B cell (primary cell): ENCODE results near the gene ABCD2. TPM values are rescaled to one million over a fixed set of nuclear protein-coding genes. Genes with fewer than 3 reads are reported as not detected.
"Not testable (repeated sequence)": the region's sequence is repeated elsewhere in the genome, so short reads cannot be mapped to it uniquely, and the experiment has no call there.

Experiments
- ATAC-seq: fragments of 200-7000 bp; cut with Tn5 transposase; one replicate; pipeline ENCODE4 v1.10.0; 2021; ENCODE audit warnings: low read depth, mild to moderate bottlenecking, moderate number of reproducible peaks, moderate library complexity
- CTCF ChIA-PET: fragments of 350-600 bp; sonication (Branson Sonifier 250); formaldehyde crosslinking; loops from one replicate; lab custom pipeline; 2021; ENCODE audit warnings: antibody characterized with exemption, inconsistent platforms; lab: Charles Lee
- POLR2A ChIA-PET: fragments of 350-600 bp; sonication (Branson Sonifier 250); formaldehyde crosslinking; loops from one replicate; lab custom pipeline; 2021; ENCODE audit warnings: antibody characterized with exemption; lab: Charles Lee
- DNase-seq: peaks from one replicate; pipeline ENCODE4 v3.0.0; 2013
- H2AFZ ChIP-seq: 2 replicates; pipeline ENCODE4 v1.6.1; 2012; ENCODE audit warnings: mild to moderate bottlenecking, low read depth, low read length; ENCODE audit not compliant: insufficient read depth, poor library complexity, severe bottlenecking
- H3K27ac ChIP-seq, 2 donors: 1 replicate in 1 of 2; 2 replicates in 1 of 2; pipeline ENCODE4 v1.5.1; 2012 to 2013; ENCODE audit warnings: low read length in 2 of 2, mild to moderate bottlenecking in 2 of 2, moderate library complexity in 1 of 2
- H3K27me3 ChIP-seq, 4 experiments: fragments of 200-600 bp in 1 of 4; sonication (generic) in 1 of 4; replicated peaks in 1 of 4; 1 replicate in 2 of 4; 2 replicates in 2 of 4; pipeline versions ENCODE4 v1.6.1 to v1.7.0; 2013 to 2016; ENCODE audit warnings: low read length in 3 of 4, mild to moderate bottlenecking in 2 of 4, mixed read lengths in 1 of 4, moderate library complexity in 1 of 4; ENCODE audit not compliant: insufficient read depth in 4 of 4, control insufficient read depth in 3 of 4; ENCODE audit errors: control extremely low read depth in 1 of 4
- H3K36me3 ChIP-seq, 2 experiments: replicated peaks in 1 of 2; 1 replicate in 1 of 2; 2 replicates in 1 of 2; pipeline versions ENCODE4 v1.6.1 to v1.7.1; 2013; ENCODE audit warnings: low read length in 1 of 2; ENCODE audit not compliant: insufficient read depth in 2 of 2, control insufficient read depth in 1 of 2; ENCODE audit errors: control extremely low read depth in 1 of 2, extremely low read depth in 1 of 2
- H3K4me1 ChIP-seq, 2 donors: fragments of 200-600 bp in 1 of 2; sonication (generic) in 1 of 2; 1 replicate in 1 of 2; 2 replicates in 1 of 2; pipeline versions ENCODE4 v1.5.1 to v1.6.1; 2013 to 2017; ENCODE audit warnings: low read length in 2 of 2; ENCODE audit not compliant: control insufficient read depth in 2 of 2, insufficient read depth in 2 of 2
- H3K4me2 ChIP-seq: replicated peaks from 2 replicates; pipeline ENCODE3; 2012; ENCODE audit warnings: mild to moderate bottlenecking, low read depth, low read length; ENCODE audit not compliant: poor library complexity, severe bottlenecking
- H3K4me3 ChIP-seq, 5 experiments: fragments of 200-600 bp in 1 of 5; sonication (generic) in 1 of 5; 1 replicate in 3 of 5; 2 replicates in 2 of 5; pipeline versions ENCODE4 v1.5.1 to v1.7.0; 2011 to 2016; ENCODE audit warnings: low read length in 4 of 5, mild to moderate bottlenecking in 4 of 5, low read depth in 2 of 5, control low read depth in 1 of 5, moderate library complexity in 1 of 5; ENCODE audit not compliant: insufficient read depth in 1 of 5; ENCODE audit errors: control extremely low read depth in 1 of 5, extremely low read depth in 1 of 5
- H3K79me2 ChIP-seq: fragments of 200-600 bp; sonication (generic); one replicate; pipeline ENCODE4 v1.6.0; 2016; ENCODE audit warnings: low read length; ENCODE audit not compliant: control insufficient read depth, insufficient read depth
- H3K9ac ChIP-seq: fragments of 200-600 bp; sonication (generic); 2 replicates; pipeline ENCODE4 v1.6.1; 2017; ENCODE audit warnings: mild to moderate bottlenecking, low read length, moderate library complexity
- H3K9me3 ChIP-seq, 3 donors: one replicate each; pipeline versions ENCODE4 v1.6.1 to v1.7.1; 2013; ENCODE audit warnings: low read length in 2 of 3; ENCODE audit not compliant: control insufficient read depth in 2 of 3, insufficient read depth in 1 of 3; ENCODE audit errors: control extremely low read depth in 1 of 3
- H4K20me1 ChIP-seq: 2 replicates; pipeline ENCODE4 v1.6.0; 2012; ENCODE audit warnings: mild to moderate bottlenecking, low read length; ENCODE audit not compliant: insufficient read depth, control insufficient read depth, poor library complexity, severe bottlenecking
- H3K27ac Mint-ChIP-seq: one replicate; pipeline ENCODE4 v1.8.0; 2021; ENCODE audit warnings: mixed read lengths
- H3K27me3 Mint-ChIP-seq: one replicate; pipeline ENCODE4 v1.8.0; 2021; ENCODE audit warnings: mixed read lengths
- H3K4me1 Mint-ChIP-seq: one replicate; pipeline ENCODE4 v1.8.0; 2021; ENCODE audit warnings: mixed read lengths
- H3K4me3 Mint-ChIP-seq: one replicate; pipeline ENCODE4 v1.8.0; 2021; ENCODE audit warnings: mixed read lengths
- H3K9me3 Mint-ChIP-seq: one replicate; pipeline ENCODE4 v1.8.0; 2022; ENCODE audit warnings: mixed read lengths; ENCODE audit not compliant: insufficient read depth
- EZH2 ChIP-seq: IDR thresholded peaks from 2 replicates; pipeline ENCODE4 v1.6.1; 2012; ENCODE audit warnings: borderline replicate concordance, low read depth, mild to moderate bottlenecking, moderate library complexity, low read length; ENCODE audit not compliant: insufficient read depth, poor library complexity, severe bottlenecking
- WGBS: methylation state at CpG from one replicate; pipeline ENCODE4 v1.1.5; 2013; ENCODE audit warnings: missing lambda C conversion rate; ENCODE audit not compliant: insufficient coverage; 5-methylcytosine and 5-hydroxymethylcytosine counted together
- intact Hi-C: fragments of 100-400 bp; cut with micrococcal nuclease; formaldehyde crosslinking; loops from one replicate; pipeline ENCODE4 v1.10.0; 2022
- polyA plus RNA-seq: library from polyadenylated mRNA; depleted of rRNA; stranded (reverse); fragments of >200 nt; gene quantifications from 2 replicates; pipeline ENCODE4 v1.2.3, GENCODE V29; 2012
- total RNA-seq, 2 donors: library from RNA; stranded (reverse); fragments of 120-200 nt in 1 of 2; gene quantifications; 1 replicate in 1 of 2; 2 replicates in 1 of 2; pipeline versions ENCODE4 v1.2.3 to v1.2.4, GENCODE V29; 2013 to 2022
- TF ChIP-seq, protein P1 (sequence below): fragments of 200-600 bp; IDR thresholded peaks from one replicate; pipeline ENCODE4 v1.8.0; 2022; ENCODE audit warnings: antibody characterized with exemption, mild to moderate bottlenecking

ABCD2 gene
- total and polyA plus RNA-seq, 2 donors (not counting 1 experiment from before 2014, with no cell fraction given): 0.43 to 1.5 TPM

DNA sequence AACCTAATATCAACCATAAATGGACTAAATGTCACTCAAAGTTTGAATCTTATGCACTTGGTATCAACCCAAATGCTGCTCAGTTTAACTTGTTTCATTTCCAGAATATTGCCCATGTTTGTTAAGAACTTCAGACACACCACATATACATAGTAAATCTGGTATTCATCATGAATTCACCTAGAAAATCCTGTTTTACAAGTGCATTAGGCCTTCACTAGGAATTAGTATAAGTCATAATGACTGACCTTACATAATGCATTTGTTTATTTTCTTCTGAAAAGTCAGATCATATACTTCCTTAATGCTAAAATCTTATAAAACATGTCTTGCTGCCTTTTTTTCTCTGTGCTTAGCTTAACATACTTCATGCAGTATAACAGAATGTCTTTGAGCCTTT, 66.1 kb downstream of the ABCD2 start:
- intact Hi-C loops: no loop called here
- Histone ChIP-seq H3K9me3 (peaks cover 0 to 7% (median 6%) of the 10 kb centered on the region in 3 donors), H3K4me1 (no peaks in the 10 kb centered on the region), H3K27me3 (no peaks in the 10 kb centered on the region), H3K4me3 (no peak overlapping the region), H3K9ac (no peak overlapping the region), H3K36me3 (no peaks in the 10 kb centered on the region), H3K79me2 (no peaks in the 10 kb centered on the region), H3K4me2 (no peak overlapping the region), H3K27ac (no peak overlapping the region), H4K20me1 (no peaks in the 10 kb centered on the region), H2AFZ (no peak overlapping the region)
- Mint-ChIP-seq H3K27me3 (no peaks in the 10 kb centered on the region), H3K4me3 (no peak overlapping the region), H3K4me1 (no peaks in the 10 kb centered on the region), H3K9me3 (peaks cover 1% of the 10 kb centered on the region), H3K27ac (no peak overlapping the region)
- TF ChIP-seq, protein P1, sequence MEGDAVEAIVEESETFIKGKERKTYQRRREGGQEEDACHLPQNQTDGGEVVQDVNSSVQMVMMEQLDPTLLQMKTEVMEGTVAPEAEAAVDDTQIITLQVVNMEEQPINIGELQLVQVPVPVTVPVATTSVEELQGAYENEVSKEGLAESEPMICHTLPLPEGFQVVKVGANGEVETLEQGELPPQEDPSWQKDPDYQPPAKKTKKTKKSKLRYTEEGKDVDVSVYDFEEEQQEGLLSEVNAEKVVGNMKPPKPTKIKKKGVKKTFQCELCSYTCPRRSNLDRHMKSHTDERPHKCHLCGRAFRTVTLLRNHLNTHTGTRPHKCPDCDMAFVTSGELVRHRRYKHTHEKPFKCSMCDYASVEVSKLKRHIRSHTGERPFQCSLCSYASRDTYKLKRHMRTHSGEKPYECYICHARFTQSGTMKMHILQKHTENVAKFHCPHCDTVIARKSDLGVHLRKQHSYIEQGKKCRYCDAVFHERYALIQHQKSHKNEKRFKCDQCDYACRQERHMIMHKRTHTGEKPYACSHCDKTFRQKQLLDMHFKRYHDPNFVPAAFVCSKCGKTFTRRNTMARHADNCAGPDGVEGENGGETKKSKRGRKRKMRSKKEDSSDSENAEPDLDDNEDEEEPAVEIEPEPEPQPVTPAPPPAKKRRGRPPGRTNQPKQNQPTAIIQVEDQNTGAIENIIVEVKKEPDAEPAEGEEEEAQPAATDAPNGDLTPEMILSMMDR: no peak
- TF ChIP-seq EZH2: no peak
- CTCF ChIA-PET: no interaction called here
- ATAC-seq (no peak), DNase-seq (no peak)
- POLR2A ChIA-PET: no interaction called here

DNA sequence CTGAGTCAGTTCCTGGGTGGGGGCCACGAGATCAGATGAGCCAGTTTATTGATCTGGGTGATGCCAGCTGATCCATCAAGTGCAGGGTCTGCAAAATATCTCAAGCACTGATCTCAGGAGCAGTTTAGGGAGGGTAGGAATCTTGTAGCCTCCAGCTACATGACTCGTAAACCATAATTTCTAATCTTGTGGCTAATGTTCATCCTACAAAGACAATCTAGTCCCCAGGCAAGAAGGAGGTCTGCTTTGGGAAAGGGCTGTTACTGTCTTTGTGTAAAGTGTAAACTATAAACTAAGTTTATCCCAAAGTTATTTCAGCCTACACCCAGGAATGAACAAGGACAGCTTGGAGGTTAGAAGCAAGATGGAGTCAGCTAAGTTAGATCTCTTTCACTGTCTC, 75.4 kb downstream of the ABCD2 start:
- H3K36me3 ChIP-seq, H3K27me3 ChIP-seq, H3K79me2 ChIP-seq, H2AFZ ChIP-seq, CTCF ChIA-PET, H3K4me2 ChIP-seq, H3K27me3 Mint-ChIP-seq, POLR2A ChIA-PET, H3K27ac ChIP-seq, H3K4me1 ChIP-seq, H3K4me1 Mint-ChIP-seq, H4K20me1 ChIP-seq, H3K9me3 Mint-ChIP-seq, intact Hi-C loops, ATAC-seq, DNase-seq, H3K27ac Mint-ChIP-seq, H3K4me3 Mint-ChIP-seq, H3K4me3 ChIP-seq, H3K9me3 ChIP-seq, H3K9ac ChIP-seq: not testable (repeated sequence)
- WGBS: 64% methylated on average over 1 of the region's 2 CpGs
